Stimulated activated CD4-positive, alpha-beta T cell treated with anti-CD3 and anti-CD28 coated beads, Interleukin-1b, Interleukin-23, amount 100 ng/mL, for 4 hours (primary cell): ENCODE data around the gene HNRNPF.
A peak's percentile ranks its signal among the peaks of the same experiment; 100 is the strongest.
"Not testable (repeated sequence)": the region's sequence is repeated elsewhere in the genome, so short reads cannot be mapped to it uniquely, and the experiment has no call there.

Experiments used
- DNase-seq, 2 donors: peaks; one replicate each; pipeline ENCODE4 v3.0.0-alpha.2; 2020; ENCODE audit warnings: low read depth in 2 of 2

The HNRNPF gene

DNA sequence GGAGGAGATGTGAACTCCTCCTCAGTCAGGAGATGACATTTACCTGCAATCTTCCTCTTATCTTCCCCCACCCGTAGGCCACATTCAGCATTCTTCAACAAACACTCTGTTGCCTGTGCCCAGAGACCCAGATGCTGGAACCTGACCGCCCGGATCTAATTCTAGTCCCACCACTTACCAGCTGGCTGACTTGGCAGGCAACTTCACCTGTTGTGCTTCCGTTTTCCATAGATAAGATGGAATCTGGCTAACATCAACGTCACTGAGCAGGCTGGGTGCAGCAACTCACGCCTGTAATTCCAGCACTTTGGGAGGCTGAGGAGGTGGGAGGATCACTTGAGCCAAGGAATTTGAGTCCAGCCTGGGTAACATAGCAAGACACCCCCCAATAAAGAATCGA, 58.8 kb downstream of the HNRNPF start:
- DNase-seq: no peak

GRCh38 chr10:43348511-43349312, 60.3 kb downstream of the HNRNPF start:
- DNase-seq: peak; percentile 74 to 77

GRCh38 chr10:43347997-43348396, 61.0 kb downstream of the HNRNPF start:
- no peak for DNase-seq

DNA sequence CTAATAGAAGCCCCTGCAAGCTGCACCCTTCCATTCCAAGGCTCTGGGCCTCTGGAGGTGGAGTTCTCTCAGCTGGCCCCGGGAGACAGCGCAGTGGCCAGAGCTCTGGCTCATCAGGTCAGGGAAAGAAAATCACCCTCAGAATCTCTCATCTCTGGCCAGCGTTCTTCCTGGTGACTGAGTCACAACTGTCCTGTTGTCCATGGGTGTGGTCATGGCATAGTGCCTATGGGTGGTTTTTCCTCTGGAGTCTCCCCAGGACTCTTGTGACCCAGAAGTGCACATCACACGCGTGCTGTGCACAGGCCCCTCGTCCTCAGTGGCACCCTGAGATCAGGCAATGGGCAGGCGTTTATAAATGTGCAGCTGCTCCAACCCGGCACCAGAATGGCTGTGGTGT, 64.9 kb downstream of the HNRNPF start:
- no peak for DNase-seq

GRCh38 chr10:43343126-43343525, 65.9 kb downstream of the HNRNPF start:
- no peak for DNase-seq

- DNase-seq: no peak
Observed at GRCh38 chr10:43342279-43343125, 66.5 kb downstream of the HNRNPF start.

DNA sequence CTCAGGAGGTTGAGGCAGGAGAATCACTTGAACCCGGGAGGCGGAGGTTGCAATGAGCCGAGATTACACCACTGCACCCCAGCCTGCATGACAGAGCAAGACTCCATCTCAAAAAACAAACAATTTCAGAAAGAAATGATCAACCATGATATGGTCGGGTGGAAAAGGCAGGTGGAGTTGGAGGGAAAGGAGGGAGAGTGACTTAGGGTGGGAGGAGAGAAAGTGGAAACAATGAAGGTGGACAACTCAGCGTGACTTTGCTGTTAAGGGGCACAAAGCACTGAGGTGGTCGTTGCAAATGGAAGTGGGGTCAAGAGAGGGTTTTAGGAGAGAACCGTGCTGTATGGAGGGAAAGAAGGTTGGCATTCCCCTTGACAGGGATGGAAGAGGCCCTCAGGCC, 67.5 kb downstream of the HNRNPF start:
- DNase-seq: no peak

DNA sequence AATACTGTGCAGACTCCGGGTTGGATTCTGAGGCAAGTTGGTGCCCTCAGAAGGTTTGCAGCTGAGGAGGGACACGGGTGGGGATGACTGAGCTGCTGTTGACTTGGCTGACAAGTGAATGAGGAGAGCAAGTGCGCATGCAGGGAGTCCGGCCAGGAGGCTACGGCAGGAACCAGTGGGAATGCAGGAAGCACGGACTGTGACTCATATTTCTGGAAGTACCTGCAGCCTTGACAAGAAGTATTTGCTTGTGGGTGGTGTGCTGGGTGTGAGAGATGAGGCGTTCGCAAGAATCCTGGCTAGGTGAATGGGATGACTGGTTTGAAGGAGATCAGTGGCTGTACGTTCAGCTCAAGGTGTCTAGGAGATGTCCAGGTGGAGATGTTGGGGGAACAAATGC, 68.4 kb downstream of the HNRNPF start:
- DNase-seq: no peak

- DNase-seq: no peak
Observed at GRCh38 chr10:43340101-43340500, 68.9 kb downstream of the HNRNPF start.

DNA sequence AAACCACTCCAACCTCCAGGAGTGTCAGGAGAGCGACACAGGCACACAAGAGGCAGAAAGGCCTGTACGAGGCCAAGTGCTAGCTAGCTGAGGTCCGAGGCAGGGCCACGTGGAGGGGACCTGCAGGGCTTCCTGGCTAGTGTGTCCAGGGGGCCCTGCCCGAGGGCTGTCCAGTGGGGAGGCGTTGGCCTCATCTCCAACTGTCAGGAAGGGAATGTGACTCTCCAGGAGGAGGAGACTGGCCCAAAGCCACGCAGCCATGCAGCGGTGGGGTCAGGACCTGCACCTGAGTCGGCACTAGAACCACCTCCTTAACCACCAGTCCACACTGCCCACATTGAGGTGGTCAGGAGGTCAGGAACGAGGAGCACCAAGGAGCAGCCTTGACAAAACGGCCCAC, 69.8 kb downstream of the HNRNPF start:
- DNase-seq: no peak

DNA sequence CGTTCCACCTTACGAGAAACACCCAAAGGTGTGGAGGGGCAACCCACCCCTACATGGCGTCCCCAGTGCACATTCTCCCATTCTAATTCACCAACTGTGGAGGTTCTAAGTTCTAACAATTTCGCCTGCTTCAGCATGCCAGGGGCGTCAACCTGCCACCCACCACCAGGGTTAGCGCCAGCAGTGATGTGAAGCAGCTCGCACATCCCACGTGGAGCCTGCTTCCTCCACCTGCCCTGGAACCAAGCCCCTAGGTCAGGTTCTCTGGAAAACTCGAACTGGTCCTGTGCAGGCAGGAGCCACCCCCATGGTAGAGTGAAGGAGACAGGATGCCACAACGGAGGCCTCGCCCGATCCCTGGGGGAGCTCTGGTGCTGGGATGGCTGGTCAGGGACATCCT, 70.9 kb downstream of the HNRNPF start:
- DNase-seq: no peak

GRCh38 chr10:43337536-43337935, 71.5 kb downstream of the HNRNPF start:
- DNase-seq: not testable (repeated sequence)

DNA sequence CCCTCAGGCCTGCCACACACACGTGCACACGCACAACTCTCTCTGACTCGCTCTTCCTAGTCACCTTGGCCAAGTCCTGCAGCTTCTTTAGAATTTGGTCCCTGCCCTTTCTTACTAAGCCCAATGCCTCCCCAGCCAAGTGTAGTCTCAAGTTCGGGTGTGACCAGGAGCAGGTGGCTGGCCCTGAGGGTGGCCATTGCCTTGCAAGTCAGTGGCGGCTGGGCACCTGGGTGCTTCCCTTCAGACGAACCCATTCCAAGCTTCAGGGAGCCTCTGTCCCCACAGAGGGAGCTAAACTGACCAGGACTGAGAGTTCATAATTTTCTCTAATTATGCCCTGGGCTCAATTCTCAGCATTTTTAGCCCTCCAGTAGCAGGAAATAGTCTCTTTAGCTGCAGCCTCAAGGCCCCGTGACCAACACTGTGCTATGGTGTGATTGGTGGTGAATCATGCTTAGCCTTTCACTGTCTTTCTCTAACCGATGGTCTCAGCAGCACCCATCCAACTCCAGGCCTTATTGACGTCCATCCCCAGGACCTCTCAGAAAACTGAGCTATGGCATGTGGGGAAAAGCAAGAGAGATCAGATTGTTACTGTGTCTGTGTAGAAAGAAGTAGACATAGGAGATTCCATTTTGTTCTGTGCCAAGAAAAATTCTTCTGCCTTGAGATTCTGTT, 72.2 kb downstream of the HNRNPF start:
- no peak for DNase-seq

GRCh38 chr10:43336061-43336460, 72.9 kb downstream of the HNRNPF start:
- DNase-seq: no peak
